ENCODE data around the gene ACAP1.

The ACAP1 gene, protein sequence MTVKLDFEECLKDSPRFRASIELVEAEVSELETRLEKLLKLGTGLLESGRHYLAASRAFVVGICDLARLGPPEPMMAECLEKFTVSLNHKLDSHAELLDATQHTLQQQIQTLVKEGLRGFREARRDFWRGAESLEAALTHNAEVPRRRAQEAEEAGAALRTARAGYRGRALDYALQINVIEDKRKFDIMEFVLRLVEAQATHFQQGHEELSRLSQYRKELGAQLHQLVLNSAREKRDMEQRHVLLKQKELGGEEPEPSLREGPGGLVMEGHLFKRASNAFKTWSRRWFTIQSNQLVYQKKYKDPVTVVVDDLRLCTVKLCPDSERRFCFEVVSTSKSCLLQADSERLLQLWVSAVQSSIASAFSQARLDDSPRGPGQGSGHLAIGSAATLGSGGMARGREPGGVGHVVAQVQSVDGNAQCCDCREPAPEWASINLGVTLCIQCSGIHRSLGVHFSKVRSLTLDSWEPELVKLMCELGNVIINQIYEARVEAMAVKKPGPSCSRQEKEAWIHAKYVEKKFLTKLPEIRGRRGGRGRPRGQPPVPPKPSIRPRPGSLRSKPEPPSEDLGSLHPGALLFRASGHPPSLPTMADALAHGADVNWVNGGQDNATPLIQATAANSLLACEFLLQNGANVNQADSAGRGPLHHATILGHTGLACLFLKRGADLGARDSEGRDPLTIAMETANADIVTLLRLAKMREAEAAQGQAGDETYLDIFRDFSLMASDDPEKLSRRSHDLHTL

GRCh38 chr17:7336240-7337175 is at the start of gene ACAP1:
Gene ACAP1 (plus strand): TSS chr17:7336529. CDS start chr17:7336735, 206 bp downstream.
- H3K4me3 ChIP-seq (ENCODE audit: low read length) = peak within 1 kb of the TSS; percentile 99
- H3K27ac ChIP-seq (ENCODE audit: low read length) = peak within 1 kb of the TSS; percentile 63
- peaks cover 9% of the 10 kb centered on the region for H3K79me2 ChIP-seq (ENCODE audit: low read length)
- H3K4me2 ChIP-seq (ENCODE audit: low read length) = peak within 1 kb of the TSS; percentile 96
- no peaks in the 10 kb centered on the region for H3K27me3 ChIP-seq (ENCODE audit: low read depth, low read length)
- peak within 1 kb of the TSS; percentile 52; the same call in 1 of the 2 replicates for H2AFZ ChIP-seq (ENCODE audit: low read depth, low read length)
- peak within 1 kb of the TSS; percentile 92 for H3K9ac ChIP-seq (ENCODE audit: low read length)
- peaks cover 26% of the 10 kb centered on the region for H3K4me1 ChIP-seq (ENCODE audit: low read length)
- TF ChIP-seq, protein P1, sequence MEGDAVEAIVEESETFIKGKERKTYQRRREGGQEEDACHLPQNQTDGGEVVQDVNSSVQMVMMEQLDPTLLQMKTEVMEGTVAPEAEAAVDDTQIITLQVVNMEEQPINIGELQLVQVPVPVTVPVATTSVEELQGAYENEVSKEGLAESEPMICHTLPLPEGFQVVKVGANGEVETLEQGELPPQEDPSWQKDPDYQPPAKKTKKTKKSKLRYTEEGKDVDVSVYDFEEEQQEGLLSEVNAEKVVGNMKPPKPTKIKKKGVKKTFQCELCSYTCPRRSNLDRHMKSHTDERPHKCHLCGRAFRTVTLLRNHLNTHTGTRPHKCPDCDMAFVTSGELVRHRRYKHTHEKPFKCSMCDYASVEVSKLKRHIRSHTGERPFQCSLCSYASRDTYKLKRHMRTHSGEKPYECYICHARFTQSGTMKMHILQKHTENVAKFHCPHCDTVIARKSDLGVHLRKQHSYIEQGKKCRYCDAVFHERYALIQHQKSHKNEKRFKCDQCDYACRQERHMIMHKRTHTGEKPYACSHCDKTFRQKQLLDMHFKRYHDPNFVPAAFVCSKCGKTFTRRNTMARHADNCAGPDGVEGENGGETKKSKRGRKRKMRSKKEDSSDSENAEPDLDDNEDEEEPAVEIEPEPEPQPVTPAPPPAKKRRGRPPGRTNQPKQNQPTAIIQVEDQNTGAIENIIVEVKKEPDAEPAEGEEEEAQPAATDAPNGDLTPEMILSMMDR (IDR thresholded peaks at IDR 0.05; ENCODE audit: low read depth, low read length) = no peak; the same call in 1 of the 2 replicates
- TF ChIP-seq EZH2phosphoT487 (IDR thresholded peaks at IDR 0.05; ENCODE audit: low read depth) = no peak
- no peaks in the 10 kb centered on the region for H3K9me3 ChIP-seq (ENCODE audit: insufficient read depth, low read length)
- H3K36me3 ChIP-seq (replicated peaks; ENCODE audit: low read depth, low read length) = peaks cover 4% of the 10 kb centered on the region
- no peaks in the 10 kb centered on the region for H4K20me1 ChIP-seq (ENCODE audit: insufficient read depth, low read length)

GRCh38 chr17:7289256-7290032 is 46.9 kb upstream of the ACAP1 start:
- no peak overlapping the region for H3K4me2 ChIP-seq (ENCODE audit: low read length)
- H2AFZ ChIP-seq (ENCODE audit: low read depth, low read length) = no peak overlapping the region
- H3K4me3 ChIP-seq (ENCODE audit: low read length) = no peak overlapping the region
- no peak overlapping the region for H3K9ac ChIP-seq (ENCODE audit: low read length)
- no peaks in the 10 kb centered on the region for H3K4me1 ChIP-seq (ENCODE audit: low read length)
- no peaks in the 10 kb centered on the region for H3K9me3 ChIP-seq (ENCODE audit: insufficient read depth, low read length)
- no peaks in the 10 kb centered on the region for H3K36me3 ChIP-seq (replicated peaks; ENCODE audit: low read depth, low read length)
- no peaks in the 10 kb centered on the region for H4K20me1 ChIP-seq (ENCODE audit: insufficient read depth, low read length)
- no peak overlapping the region for H3K27ac ChIP-seq (ENCODE audit: low read length)
- TF ChIP-seq, protein P1 (IDR thresholded peaks at IDR 0.05; ENCODE audit: low read depth, low read length) = no peak
- TF ChIP-seq EZH2phosphoT487 (IDR thresholded peaks at IDR 0.05; ENCODE audit: low read depth) = no peak
- no peaks in the 10 kb centered on the region for H3K27me3 ChIP-seq (ENCODE audit: low read depth, low read length)
- no peaks in the 10 kb centered on the region for H3K79me2 ChIP-seq (ENCODE audit: low read length)

DNA sequence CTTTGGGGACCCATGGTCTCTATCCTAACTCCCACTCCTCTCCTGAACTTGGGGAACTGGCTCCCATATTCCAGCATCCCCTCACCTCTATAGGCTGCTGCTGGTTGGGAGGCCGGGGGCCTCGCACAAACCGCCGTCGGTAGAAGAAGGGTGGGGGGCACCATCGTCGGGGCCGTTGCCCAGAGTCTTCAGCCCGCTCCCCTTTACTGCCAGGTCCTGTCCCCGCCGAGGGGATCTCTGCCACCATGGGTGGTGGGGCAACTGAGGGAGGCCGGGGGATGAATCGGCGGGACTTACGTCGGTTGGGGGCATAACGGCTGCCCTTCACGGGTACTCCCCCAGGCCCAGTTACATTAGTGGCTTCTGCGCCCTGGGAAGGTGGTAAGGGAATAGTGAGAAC is 46.2 kb upstream of the ACAP1 start:
- no peaks in the 10 kb centered on the region for H3K79me2 ChIP-seq (ENCODE audit: low read length)
- no peak overlapping the region for H3K4me3 ChIP-seq (ENCODE audit: low read length)
- no peak overlapping the region for H2AFZ ChIP-seq (ENCODE audit: low read depth, low read length)
- no peak for TF ChIP-seq EZH2phosphoT487 (IDR thresholded peaks at IDR 0.05; ENCODE audit: low read depth)
- TF ChIP-seq, protein P1 (IDR thresholded peaks at IDR 0.05; ENCODE audit: low read depth, low read length) = no peak
- no peaks in the 10 kb centered on the region for H3K36me3 ChIP-seq (replicated peaks; ENCODE audit: low read depth, low read length)
- H3K27me3 ChIP-seq (ENCODE audit: low read depth, low read length) = no peaks in the 10 kb centered on the region
- no peaks in the 10 kb centered on the region for H3K4me1 ChIP-seq (ENCODE audit: low read length)
- no peak overlapping the region for H3K4me2 ChIP-seq (ENCODE audit: low read length)
- no peak overlapping the region for H3K27ac ChIP-seq (ENCODE audit: low read length)
- H3K9me3 ChIP-seq (ENCODE audit: insufficient read depth, low read length) = no peaks in the 10 kb centered on the region
- H4K20me1 ChIP-seq (ENCODE audit: insufficient read depth, low read length) = no peaks in the 10 kb centered on the region
- no peak overlapping the region for H3K9ac ChIP-seq (ENCODE audit: low read length)
